HG02852 (cell line): ENCODE results near the gene SLC32A1.

Experiments
- ATAC-seq: cut with Tn5 transposase; IDR thresholded peaks from one replicate; pipeline ENCODE4 v1.9.1; 2021; ENCODE audit warnings: mild to moderate bottlenecking, moderate library complexity; ENCODE audit not compliant: unreplicated experiment

SLC32A1 gene

GRCh38 chr20:38751360-38751976 is 27.2 kb downstream of the SLC32A1 start:
- no peak for ATAC-seq

- ATAC-seq: no peak
Measured at GRCh38 chr20:38752029-38752428, 27.7 kb downstream of the SLC32A1 start.

DNA sequence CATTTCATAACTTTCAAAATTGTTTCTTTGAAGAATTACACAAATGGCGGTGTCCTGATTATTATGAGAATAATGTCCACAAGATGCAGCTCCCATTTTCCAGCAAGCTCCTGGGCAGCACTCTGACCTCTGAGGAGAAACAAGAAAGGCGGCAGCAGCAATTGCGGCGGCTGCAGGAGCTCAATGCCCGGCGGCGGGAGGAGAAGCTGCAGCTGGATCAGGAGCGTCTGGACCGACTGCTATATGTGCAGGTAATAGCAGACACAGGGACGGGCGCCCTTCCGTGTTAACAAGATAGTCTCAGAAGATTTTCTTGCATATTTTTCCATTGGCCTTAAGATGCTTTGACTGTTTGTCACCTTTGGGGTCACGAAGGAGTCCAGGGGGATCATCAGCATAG is 30.6 kb downstream of the SLC32A1 start:
- no peak for ATAC-seq

DNA sequence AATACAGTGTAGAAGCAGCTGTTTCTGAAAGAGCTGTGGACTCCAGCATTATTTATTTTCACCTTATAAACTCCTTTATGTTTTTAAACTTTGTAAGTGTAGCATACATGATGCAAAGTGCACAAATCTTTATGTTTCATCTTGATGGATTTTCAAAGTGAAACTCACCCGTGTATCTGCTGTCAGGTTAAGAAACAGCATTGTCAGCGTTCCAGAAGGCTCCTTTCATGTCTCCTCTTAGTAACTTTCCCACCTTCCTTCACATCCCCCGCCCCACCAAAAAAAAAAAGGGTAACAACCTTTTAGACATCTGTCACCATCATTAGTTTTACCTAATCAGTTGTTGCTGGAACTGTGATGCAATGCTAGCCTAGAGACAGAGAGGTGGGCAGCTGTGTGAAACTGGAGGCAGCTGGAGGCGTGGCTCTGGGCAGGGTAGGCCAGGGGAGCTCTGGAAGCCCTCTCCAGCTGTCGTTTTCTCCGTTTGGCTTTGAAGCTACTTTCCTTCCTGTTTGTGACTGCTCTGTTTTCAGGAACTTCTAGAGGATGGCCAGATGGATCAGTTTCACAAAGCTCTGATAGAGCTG is 31.1 kb downstream of the SLC32A1 start:
- ATAC-seq: no peak

GRCh38 chr20:38757145-38757775 is 33.0 kb downstream of the SLC32A1 start:
- no peak for ATAC-seq

DNA sequence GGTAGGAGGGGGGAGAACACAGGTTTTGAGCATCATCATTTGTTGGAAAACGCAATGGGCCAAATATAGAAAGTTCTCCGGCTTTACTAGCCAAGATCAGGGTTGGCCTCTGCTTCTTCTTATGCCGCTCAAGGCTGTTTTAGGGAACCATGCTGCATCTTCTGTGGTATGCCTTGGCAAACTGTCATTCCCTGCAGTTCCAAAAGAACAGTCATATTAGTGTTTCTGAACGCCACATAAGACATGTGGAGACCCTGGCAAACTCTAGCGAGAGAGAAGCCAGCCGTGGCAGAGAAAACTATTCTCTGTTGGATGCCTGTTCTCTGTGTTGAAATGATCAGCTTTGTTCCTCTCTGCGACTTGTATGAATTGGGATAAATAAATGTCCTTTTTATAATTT is 34.8 kb downstream of the SLC32A1 start:
- ATAC-seq: no peak

GRCh38 chr20:38760978-38761377 is 36.7 kb downstream of the SLC32A1 start:
- no peak for ATAC-seq

GRCh38 chr20:38762174-38762573 is 37.9 kb downstream of the SLC32A1 start:
- no peak for ATAC-seq

- no peak for ATAC-seq
Measured at GRCh38 chr20:38763616-38764015, 39.3 kb downstream of the SLC32A1 start.

DNA sequence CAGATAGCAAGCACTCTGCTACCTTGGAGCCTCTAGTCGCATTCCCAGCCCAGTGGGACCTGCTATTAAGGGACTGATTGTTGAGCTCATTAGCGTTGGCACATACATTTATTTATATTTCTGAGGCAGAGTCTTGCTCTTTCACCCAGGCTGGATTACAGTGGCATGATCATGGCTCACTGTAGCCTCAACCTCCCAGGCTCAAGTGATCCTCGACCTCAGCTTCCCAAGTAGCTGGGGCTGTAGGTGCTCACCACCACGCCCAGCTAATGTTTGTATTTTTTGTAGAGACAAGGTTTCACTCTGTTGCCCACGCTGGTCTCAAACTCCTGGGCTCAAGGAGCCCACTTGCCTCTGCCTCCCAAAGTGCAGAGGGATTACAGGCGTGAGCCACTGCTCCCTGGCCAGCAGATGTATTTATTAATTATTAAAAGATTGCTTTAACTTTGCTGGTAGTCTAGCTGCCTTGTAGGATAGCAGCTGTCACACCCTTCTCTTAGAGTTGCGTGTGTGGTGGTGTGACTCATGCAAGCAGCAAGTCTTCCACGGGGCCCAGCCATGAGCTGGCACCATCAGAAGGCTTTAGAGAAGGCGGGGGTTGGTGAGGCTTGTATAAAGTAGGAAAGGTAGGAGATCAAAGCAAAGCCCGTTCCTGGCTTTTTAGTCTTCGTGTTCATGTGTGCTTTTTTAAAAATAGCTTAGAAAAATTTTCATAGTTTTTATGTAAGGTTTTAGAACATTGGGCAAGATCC is 40.5 kb downstream of the SLC32A1 start:
- no peak for ATAC-seq

- ATAC-seq: no peak
Measured at GRCh38 chr20:38766071-38766470, 41.8 kb downstream of the SLC32A1 start.

GRCh38 chr20:38769376-38770295 is 45.4 kb downstream of the SLC32A1 start:
- ATAC-seq: no peak

DNA sequence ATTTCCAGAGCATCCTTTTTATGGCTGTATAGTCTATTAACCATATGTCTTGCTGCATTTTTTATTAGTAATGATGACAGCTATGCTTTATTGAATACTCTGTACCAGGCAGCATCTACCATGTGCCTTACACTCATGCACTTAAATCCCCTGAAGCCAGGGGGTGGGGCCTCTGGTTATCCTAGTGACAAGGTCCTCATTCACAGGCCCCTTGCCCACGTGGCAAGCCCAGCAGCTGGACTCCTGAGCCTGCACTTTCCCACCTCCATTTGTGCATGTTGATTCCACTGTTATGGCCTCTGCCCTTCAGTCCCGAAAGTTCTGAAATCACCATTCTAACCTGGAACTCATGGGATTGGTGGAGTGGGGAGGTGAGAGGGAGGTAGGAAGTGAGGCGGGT is 46.3 kb downstream of the SLC32A1 start:
- ATAC-seq: no peak

GRCh38 chr20:38770970-38771369 is 46.7 kb downstream of the SLC32A1 start:
- ATAC-seq: no peak

GRCh38 chr20:38771621-38772020 is 47.3 kb downstream of the SLC32A1 start:
- ATAC-seq: no peak

DNA sequence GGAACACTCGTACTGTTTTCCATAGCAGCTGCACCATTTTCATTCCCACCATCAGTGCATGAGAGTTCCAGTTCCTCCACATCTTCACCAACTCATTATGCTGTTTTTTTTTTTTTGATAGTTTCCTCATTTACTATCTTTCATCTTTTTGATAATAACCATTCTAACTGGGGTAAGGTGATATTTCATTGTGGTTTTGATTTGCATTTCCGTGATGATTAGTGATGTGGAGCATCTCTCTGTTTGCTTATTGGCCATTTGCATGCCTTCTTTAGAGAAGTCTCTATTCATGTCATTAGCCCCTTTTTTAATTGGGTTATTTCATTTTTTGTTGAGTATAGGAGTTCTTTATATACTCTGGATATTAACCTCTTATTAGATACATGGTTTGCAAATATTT is 49.9 kb downstream of the SLC32A1 start:
- no peak for ATAC-seq

DNA sequence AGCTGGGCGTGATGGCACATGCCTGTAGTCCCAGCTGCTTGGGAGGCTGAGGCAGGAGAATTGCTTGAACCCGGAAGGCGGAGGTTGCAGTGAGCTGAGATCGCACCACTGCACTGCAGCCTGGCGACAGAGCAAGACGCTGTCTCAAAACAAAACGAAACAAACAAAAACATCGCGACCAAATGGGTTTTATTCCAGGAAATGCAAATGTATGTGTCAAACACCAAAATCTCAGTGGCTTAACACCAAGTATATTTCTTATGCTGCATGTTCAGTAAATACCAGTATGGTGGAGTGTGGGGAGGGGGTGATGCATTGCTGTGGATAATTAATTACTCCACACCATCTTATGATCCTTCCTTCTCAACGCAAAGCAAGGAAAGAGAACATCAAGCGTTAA is 52.1 kb downstream of the SLC32A1 start:
- ATAC-seq: no peak
